ENCODE data around the gene CLDN16. TPM values are rescaled to one million over a fixed set of nuclear protein-coding genes. Genes with fewer than 3 reads are reported as not detected.

The CLDN16 gene
- total and polyA plus RNA-seq, 4 donors, result 0.39 to 0.90 (median 0.45) TPM

DNA sequence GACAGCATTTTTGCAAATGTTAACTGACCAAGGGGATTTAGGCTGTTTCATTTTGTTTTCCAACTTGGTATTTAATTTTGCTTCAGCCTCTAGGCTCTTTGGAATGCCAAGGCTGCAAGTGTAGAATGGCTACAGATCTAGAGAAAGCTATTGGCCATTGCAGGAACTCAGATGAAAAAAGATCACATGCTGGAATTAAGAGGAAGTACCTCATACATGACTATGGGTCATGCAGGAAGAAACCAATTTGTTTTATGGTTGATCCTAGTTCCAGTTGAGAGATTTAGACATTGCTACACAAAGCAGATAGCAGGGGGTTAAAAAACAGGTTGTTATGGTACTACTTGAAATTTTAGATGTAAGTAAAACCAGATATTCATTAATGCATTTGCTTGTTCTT lies 12.7 kb upstream of the CLDN16 start:
- Histone ChIP-seq H3K27ac (ENCODE audit: low read depth, low read length) (no peak overlapping the region), H3K9me3 (ENCODE audit: control insufficient read depth, insufficient read depth, low read length) (no peaks in the 10 kb centered on the region), H3K27me3 (ENCODE audit: control insufficient read depth, insufficient read depth, low read length) (no peaks in the 10 kb centered on the region), H3K4me3 (ENCODE audit: low read depth, low read length) (no peak overlapping the region), H3K4me1 (ENCODE audit: control insufficient read depth, insufficient read depth, low read length) (no peaks in the 10 kb centered on the region), H3K36me3 (ENCODE audit: control insufficient read depth, insufficient read depth, low read length) (no peaks in the 10 kb centered on the region)
- DNase-seq (ENCODE audit: low read depth in 4 of 6, low spot score in 6 of 6), result no peak

DNA sequence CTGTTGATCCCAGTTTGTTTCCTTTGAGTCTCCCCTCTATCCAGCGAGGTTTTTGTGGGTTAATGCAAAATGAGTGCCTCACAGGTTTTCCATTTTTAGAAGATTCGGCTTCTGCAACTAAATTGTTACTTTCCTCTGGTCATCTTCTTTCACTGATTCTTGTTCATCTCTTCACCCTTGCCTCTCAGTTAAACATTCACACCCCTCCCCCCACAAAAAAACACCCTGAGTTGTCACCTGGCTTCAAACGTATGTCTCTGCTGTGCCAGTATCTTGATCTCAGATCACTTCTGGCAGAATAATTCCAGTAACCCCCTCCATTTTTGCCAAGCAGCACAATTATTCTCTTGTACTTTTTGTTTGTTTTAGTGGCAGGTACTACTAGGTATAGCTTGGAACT lies 12.3 kb upstream of the CLDN16 start:
- Histone ChIP-seq H3K27ac (ENCODE audit: low read depth, low read length) (no peak overlapping the region), H3K36me3 (ENCODE audit: control insufficient read depth, insufficient read depth, low read length) (no peaks in the 10 kb centered on the region), H3K4me1 (ENCODE audit: control insufficient read depth, insufficient read depth, low read length) (no peaks in the 10 kb centered on the region), H3K9me3 (ENCODE audit: control insufficient read depth, insufficient read depth, low read length) (no peaks in the 10 kb centered on the region), H3K27me3 (ENCODE audit: control insufficient read depth, insufficient read depth, low read length) (no peaks in the 10 kb centered on the region), H3K4me3 (ENCODE audit: low read depth, low read length) (no peak overlapping the region)
- no peak for DNase-seq (ENCODE audit: low read depth in 4 of 6, low spot score in 6 of 6)
- 85% methylated on average over 1 of the region's 3 CpGs for WGBS (ENCODE audit: insufficient coverage)

DNA sequence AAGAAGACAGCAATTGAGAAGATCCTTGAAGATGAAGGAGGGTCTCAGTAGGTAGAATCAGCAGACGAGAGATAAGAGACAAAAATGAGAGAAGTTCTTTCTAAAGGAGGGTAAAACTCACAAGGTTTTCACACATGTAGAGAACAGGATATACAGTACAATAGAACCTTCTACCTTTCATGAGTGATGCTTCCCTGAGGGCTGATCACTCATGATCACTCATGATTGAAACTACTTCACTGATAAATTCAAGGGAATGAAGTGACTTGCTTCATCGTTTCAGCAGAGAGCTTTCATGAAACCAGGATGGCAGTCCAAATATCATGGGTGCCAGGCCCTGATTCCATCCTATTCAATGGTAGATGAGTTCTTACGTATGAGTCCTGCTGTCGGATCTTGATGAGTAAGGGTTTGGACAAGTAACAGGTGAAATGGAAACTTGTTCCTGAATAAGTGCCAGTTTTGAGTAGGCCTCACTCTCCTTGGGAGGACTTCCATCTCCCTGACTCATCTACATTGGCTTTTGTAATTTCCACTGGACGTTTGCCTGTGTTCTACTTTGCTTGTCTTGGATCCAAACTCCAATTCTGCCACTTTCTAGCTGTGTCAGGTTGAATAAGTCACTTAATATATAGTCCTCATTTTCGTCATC lies 9.6 kb upstream of the CLDN16 start:
- Histone ChIP-seq H3K36me3 (ENCODE audit: control insufficient read depth, insufficient read depth, low read length) (no peaks in the 10 kb centered on the region), H3K27me3 (ENCODE audit: control insufficient read depth, insufficient read depth, low read length) (no peaks in the 10 kb centered on the region), H3K4me1 (ENCODE audit: control insufficient read depth, insufficient read depth, low read length) (no peaks in the 10 kb centered on the region), H3K9me3 (ENCODE audit: control insufficient read depth, insufficient read depth, low read length) (no peaks in the 10 kb centered on the region), H3K27ac (ENCODE audit: low read depth, low read length) (no peak overlapping the region), H3K4me3 (ENCODE audit: low read depth, low read length) (no peak overlapping the region)
- DNase-seq (ENCODE audit: low read depth in 4 of 6, low spot score in 6 of 6), result no peak
- no CpG with 5 or more reads among the region's 6 CpGs for WGBS (ENCODE audit: insufficient coverage)

GRCh38 chr3:190380184-190380583 lies 7.8 kb upstream of the CLDN16 start:
- Histone ChIP-seq H3K4me1 (ENCODE audit: control insufficient read depth, insufficient read depth, low read length) (no peaks in the 10 kb centered on the region), H3K36me3 (ENCODE audit: control insufficient read depth, insufficient read depth, low read length) (no peaks in the 10 kb centered on the region), H3K4me3 (ENCODE audit: low read depth, low read length) (no peak overlapping the region), H3K9me3 (ENCODE audit: control insufficient read depth, insufficient read depth, low read length) (no peaks in the 10 kb centered on the region), H3K27me3 (ENCODE audit: control insufficient read depth, insufficient read depth, low read length) (no peaks in the 10 kb centered on the region), H3K27ac (ENCODE audit: low read depth, low read length) (no peak overlapping the region)
- no peak for DNase-seq (ENCODE audit: low read depth in 4 of 6, low spot score in 6 of 6)

- Histone ChIP-seq H3K27me3 (ENCODE audit: control insufficient read depth, insufficient read depth, low read length) (no peaks in the 10 kb centered on the region), H3K9me3 (ENCODE audit: control insufficient read depth, insufficient read depth, low read length) (no peaks in the 10 kb centered on the region), H3K36me3 (ENCODE audit: control insufficient read depth, insufficient read depth, low read length) (no peaks in the 10 kb centered on the region), H3K4me3 (ENCODE audit: low read depth, low read length) (no peak overlapping the region), H3K27ac (ENCODE audit: low read depth, low read length) (no peak overlapping the region), H3K4me1 (ENCODE audit: control insufficient read depth, insufficient read depth, low read length) (no peaks in the 10 kb centered on the region)
- no peak for DNase-seq (ENCODE audit: low read depth in 4 of 6, low spot score in 6 of 6)
Measured at GRCh38 chr3:190381441-190381840, 6.5 kb upstream of the CLDN16 start.

GRCh38 chr3:190382082-190382481 lies 5.9 kb upstream of the CLDN16 start:
- H3K9me3 ChIP-seq (ENCODE audit: control insufficient read depth, insufficient read depth, low read length), result no peaks in the 10 kb centered on the region
- no peak overlapping the region for H3K27ac ChIP-seq (ENCODE audit: low read depth, low read length)
- H3K27me3 ChIP-seq (ENCODE audit: control insufficient read depth, insufficient read depth, low read length), result no peaks in the 10 kb centered on the region
- H3K36me3 ChIP-seq (ENCODE audit: control insufficient read depth, insufficient read depth, low read length), result no peaks in the 10 kb centered on the region
- no peaks in the 10 kb centered on the region for H3K4me1 ChIP-seq (ENCODE audit: control insufficient read depth, insufficient read depth, low read length)
- no peak overlapping the region for H3K4me3 ChIP-seq (ENCODE audit: low read depth, low read length)
- DNase-seq (ENCODE audit: low read depth in 4 of 6, low spot score in 6 of 6), result no peak

GRCh38 chr3:190384309-190384756 lies 3.6 kb upstream of the CLDN16 start:
- 100% methylated on average over 1 of the region's 2 CpGs for WGBS (ENCODE audit: insufficient coverage)
- H3K27ac ChIP-seq (ENCODE audit: low read depth, low read length), result no peak overlapping the region
- H3K4me3 ChIP-seq (ENCODE audit: low read depth, low read length), result no peak overlapping the region
- DNase-seq (ENCODE audit: low read depth in 4 of 6, low spot score in 6 of 6), result peak in 3 of 6 donors; percentile 2 to 65 (median 26)
- H3K36me3 ChIP-seq (ENCODE audit: control insufficient read depth, insufficient read depth, low read length), result no peaks in the 10 kb centered on the region
- H3K9me3 ChIP-seq (ENCODE audit: control insufficient read depth, insufficient read depth, low read length), result no peaks in the 10 kb centered on the region
- no peaks in the 10 kb centered on the region for H3K27me3 ChIP-seq (ENCODE audit: control insufficient read depth, insufficient read depth, low read length)
- no peaks in the 10 kb centered on the region for H3K4me1 ChIP-seq (ENCODE audit: control insufficient read depth, insufficient read depth, low read length)

DNA sequence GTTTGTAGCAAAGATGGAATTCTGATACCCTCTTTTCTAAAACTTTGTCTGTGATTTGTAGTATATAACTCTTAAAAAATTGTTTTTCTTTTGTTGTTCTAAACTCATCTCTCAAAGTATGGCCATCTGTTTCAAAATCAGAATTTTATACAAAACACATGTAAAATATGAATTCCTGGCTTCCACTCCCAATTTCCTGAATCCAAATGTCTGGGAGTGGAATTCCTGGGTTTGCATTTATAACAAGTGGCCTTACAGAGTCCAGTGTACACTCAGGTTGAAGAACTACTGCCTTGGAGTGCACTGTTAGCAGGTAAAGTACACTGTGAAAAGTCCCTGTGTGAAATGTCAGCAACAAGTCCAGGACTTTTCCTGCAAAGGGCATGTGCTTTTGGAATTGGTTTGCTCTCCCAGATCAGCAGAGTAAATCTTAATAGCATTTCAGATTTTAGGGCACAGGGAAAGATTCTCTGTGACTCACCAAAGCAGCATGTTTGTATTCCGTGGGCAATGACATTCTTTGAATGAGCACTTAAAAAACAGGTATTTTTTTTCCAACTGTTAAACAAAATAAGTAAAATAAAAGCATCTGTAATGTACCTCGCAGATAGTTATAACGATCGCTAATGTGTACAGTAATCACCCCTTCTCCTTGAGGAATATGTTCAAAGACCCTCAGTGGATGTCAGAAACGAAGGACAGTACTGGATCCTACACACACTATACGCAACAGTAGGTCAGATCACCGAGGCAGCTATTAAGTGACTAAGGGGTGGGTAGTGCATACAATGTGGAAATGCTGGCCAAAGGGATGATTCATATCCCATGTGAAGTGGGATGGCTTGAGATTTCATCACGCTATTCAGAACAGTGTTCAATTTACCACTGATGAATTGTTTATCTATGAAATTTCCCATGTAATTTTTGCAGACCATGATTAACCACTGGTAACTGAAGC lies 2.0 kb upstream of the CLDN16 start:
- H3K4me3 ChIP-seq (ENCODE audit: low read depth, low read length), result no peak overlapping the region
- no peaks in the 10 kb centered on the region for H3K4me1 ChIP-seq (ENCODE audit: control insufficient read depth, insufficient read depth, low read length)
- no peaks in the 10 kb centered on the region for H3K9me3 ChIP-seq (ENCODE audit: control insufficient read depth, insufficient read depth, low read length)
- WGBS (ENCODE audit: insufficient coverage), result 80% methylated on average over 1 of the region's 8 CpGs
- no peaks in the 10 kb centered on the region for H3K27me3 ChIP-seq (ENCODE audit: control insufficient read depth, insufficient read depth, low read length)
- no peaks in the 10 kb centered on the region for H3K36me3 ChIP-seq (ENCODE audit: control insufficient read depth, insufficient read depth, low read length)
- no peak overlapping the region for H3K27ac ChIP-seq (ENCODE audit: low read depth, low read length)
- peak in 1 of 6 donors; percentile 4 for DNase-seq (ENCODE audit: low read depth in 4 of 6, low spot score in 6 of 6)

GRCh38 chr3:190388703-190389102 lies 740 bp downstream of the CLDN16 start:
- Histone ChIP-seq H3K4me1 (ENCODE audit: control insufficient read depth, insufficient read depth, low read length) (no peaks in the 10 kb centered on the region), H3K4me3 (ENCODE audit: low read depth, low read length) (no peak overlapping the region), H3K9me3 (ENCODE audit: control insufficient read depth, insufficient read depth, low read length) (no peaks in the 10 kb centered on the region), H3K36me3 (ENCODE audit: control insufficient read depth, insufficient read depth, low read length) (no peaks in the 10 kb centered on the region), H3K27me3 (ENCODE audit: control insufficient read depth, insufficient read depth, low read length) (no peaks in the 10 kb centered on the region), H3K27ac (ENCODE audit: low read depth, low read length) (no peak overlapping the region)
- no peak for DNase-seq (ENCODE audit: low read depth in 4 of 6, low spot score in 6 of 6)
- no CpG with 5 or more reads among the region's 3 CpGs for WGBS (ENCODE audit: insufficient coverage)

- Histone ChIP-seq H3K27me3 (ENCODE audit: control insufficient read depth, insufficient read depth, low read length) (no peaks in the 10 kb centered on the region), H3K4me1 (ENCODE audit: control insufficient read depth, insufficient read depth, low read length) (no peaks in the 10 kb centered on the region), H3K9me3 (ENCODE audit: control insufficient read depth, insufficient read depth, low read length) (no peaks in the 10 kb centered on the region), H3K36me3 (ENCODE audit: control insufficient read depth, insufficient read depth, low read length) (no peaks in the 10 kb centered on the region), H3K4me3 (ENCODE audit: low read depth, low read length) (no peak overlapping the region), H3K27ac (ENCODE audit: low read depth, low read length) (no peak overlapping the region)
- no peak for DNase-seq (ENCODE audit: low read depth in 4 of 6, low spot score in 6 of 6)
Measured at GRCh38 chr3:190396001-190396400, 8.0 kb downstream of the CLDN16 start.
